Mesodermal cell (in vitro differentiated cells): ENCODE results near the gene SMAD1.
A peak's percentile ranks its signal among the peaks of the same experiment; 100 is the strongest.

Experiments
- H3K27ac ChIP-seq: 2 replicates; pipeline ENCODE4 v1.7.0; 2013; ENCODE audit warnings: mild to moderate bottlenecking, low read depth, low read length, moderate library complexity; ENCODE audit not compliant: severe bottlenecking
- H3K36me3 ChIP-seq: 2 replicates; pipeline ENCODE4 v1.7.1; 2013; ENCODE audit warnings: mild to moderate bottlenecking, low read length, moderate library complexity; ENCODE audit not compliant: control insufficient read depth, insufficient read depth
- H3K4me1 ChIP-seq: one replicate; pipeline ENCODE4 v1.7.1; 2013; ENCODE audit warnings: mild to moderate bottlenecking, low read length; ENCODE audit not compliant: insufficient read depth, control insufficient read depth, poor library complexity, severe bottlenecking
- H3K4me3 ChIP-seq: 2 replicates; pipeline ENCODE4 v1.7.0; 2013; ENCODE audit warnings: low read length, control low read depth, mild to moderate bottlenecking; ENCODE audit not compliant: insufficient read depth, poor library complexity, severe bottlenecking; ENCODE audit errors: extremely low read depth
- H3K9me3 ChIP-seq: 2 replicates; pipeline ENCODE4 v1.7.1; 2013; ENCODE audit warnings: mild to moderate bottlenecking, low read length, moderate library complexity; ENCODE audit not compliant: control insufficient read depth
- WGBS, 2 experiments: methylation state at CpG; one replicate each; pipeline ENCODE4 v1.1.5; 2013; ENCODE audit warnings: missing lambda C conversion rate in 2 of 2; ENCODE audit not compliant: insufficient coverage in 2 of 2; 5-methylcytosine and 5-hydroxymethylcytosine counted together

SMAD1 gene

GRCh38 chr4:145501051-145501660 is 19.5 kb downstream of the SMAD1 start:
- Histone ChIP-seq H3K9me3 (no peaks in the 10 kb centered on the region), H3K36me3 (peaks cover 8% of the 10 kb centered on the region), H3K4me3 (no peak overlapping the region), H3K4me1 (peaks cover 4% of the 10 kb centered on the region), H3K27ac (no peak overlapping the region)
- 80 to 93% methylated on average over 2 of the region's 3 CpGs for WGBS, 2 experiments

- WGBS, 2 experiments = 100% methylated on average over 3 of the region's 5 CpGs; no CpG with 5 or more reads in 1 of the 2 experiments
- Histone ChIP-seq H3K4me1 (peaks cover 11% of the 10 kb centered on the region), H3K9me3 (no peaks in the 10 kb centered on the region), H3K4me3 (no peak overlapping the region), H3K36me3 (peaks cover 8% of the 10 kb centered on the region), H3K27ac (no peak overlapping the region)
Measured at GRCh38 chr4:145502809-145503208, 21.2 kb downstream of the SMAD1 start.

GRCh38 chr4:145503486-145504072 is 21.9 kb downstream of the SMAD1 start:
- 80 to 100% methylated on average over 1 to 2 of the region's 6 CpGs for WGBS, 2 experiments
- peaks cover 17% of the 10 kb centered on the region for H3K4me1 ChIP-seq
- H3K4me3 ChIP-seq = no peak overlapping the region
- no peaks in the 10 kb centered on the region for H3K9me3 ChIP-seq
- no peak overlapping the region for H3K27ac ChIP-seq
- H3K36me3 ChIP-seq = peaks cover 8% of the 10 kb centered on the region

GRCh38 chr4:145505995-145506394 is 24.3 kb downstream of the SMAD1 start:
- no peaks in the 10 kb centered on the region for H3K36me3 ChIP-seq
- no peak overlapping the region for H3K27ac ChIP-seq
- peaks cover 12% of the 10 kb centered on the region for H3K4me1 ChIP-seq
- H3K9me3 ChIP-seq = no peaks in the 10 kb centered on the region
- H3K4me3 ChIP-seq = no peak overlapping the region
- WGBS, 2 experiments = 90 to 100% methylated on average over 1 to 3 of the region's 3 CpGs

GRCh38 chr4:145507636-145508035 is 26.0 kb downstream of the SMAD1 start:
- Histone ChIP-seq H3K4me3 (no peak overlapping the region), H3K27ac (peak overlapping the region; percentile 13), H3K9me3 (peaks cover 12% of the 10 kb centered on the region), H3K36me3 (no peaks in the 10 kb centered on the region), H3K4me1 (peaks cover 12% of the 10 kb centered on the region)
- no CpG with 5 or more reads among the region's 1 CpG for WGBS, 2 experiments

GRCh38 chr4:145511913-145512522 is 30.4 kb downstream of the SMAD1 start:
- Histone ChIP-seq H3K4me3 (no peak overlapping the region), H3K9me3 (peaks cover 18% of the 10 kb centered on the region), H3K27ac (no peak overlapping the region), H3K4me1 (peaks cover 10% of the 10 kb centered on the region), H3K36me3 (peaks cover 10% of the 10 kb centered on the region)
- WGBS, 2 experiments = no CpG with 5 or more reads among the region's 2 CpGs

GRCh38 chr4:145513020-145513621 is 31.5 kb downstream of the SMAD1 start:
- Histone ChIP-seq H3K4me3 (no peak overlapping the region), H3K36me3 (peaks cover 10% of the 10 kb centered on the region), H3K9me3 (peaks cover 18% of the 10 kb centered on the region), H3K27ac (no peak overlapping the region), H3K4me1 (peaks cover 2% of the 10 kb centered on the region)
- 93 to 100% methylated on average over 1 to 3 of the region's 4 CpGs for WGBS, 2 experiments

GRCh38 chr4:145520172-145520571 is 38.5 kb downstream of the SMAD1 start:
- H3K36me3 ChIP-seq = peaks cover 14% of the 10 kb centered on the region
- no peak overlapping the region for H3K4me3 ChIP-seq
- 100% methylated on average over 1 of the region's 1 CpG for WGBS, 2 experiments
- no peaks in the 10 kb centered on the region for H3K9me3 ChIP-seq
- no peak overlapping the region for H3K27ac ChIP-seq
- H3K4me1 ChIP-seq = peaks cover 6% of the 10 kb centered on the region

GRCh38 chr4:145521282-145521681 is 39.6 kb downstream of the SMAD1 start:
- WGBS, 2 experiments = 89 to 100% methylated on average over 1 to 2 of the region's 2 CpGs
- H3K36me3 ChIP-seq = peaks cover 12% of the 10 kb centered on the region
- peaks cover 11% of the 10 kb centered on the region for H3K4me1 ChIP-seq
- H3K9me3 ChIP-seq = no peaks in the 10 kb centered on the region
- H3K27ac ChIP-seq = no peak overlapping the region
- no peak overlapping the region for H3K4me3 ChIP-seq

- Histone ChIP-seq H3K9me3 (no peaks in the 10 kb centered on the region), H3K36me3 (peaks cover 14% of the 10 kb centered on the region), H3K4me1 (peaks cover 11% of the 10 kb centered on the region), H3K4me3 (no peak overlapping the region), H3K27ac (no peak overlapping the region)
- no CpG with 5 or more reads among the region's 2 CpGs for WGBS, 2 experiments
Measured at GRCh38 chr4:145523117-145523516, 41.5 kb downstream of the SMAD1 start.
